ENCODE measurements around the gene MOB3A.

GRCh38 chr19:2145831-2146241 lies 49.7 kb upstream of the MOB3A start:
- TF ChIP-seq CTCF (IDR thresholded peaks at IDR 0.05; ENCODE audit: low read depth, low read length, poor library complexity, severe bottlenecking): no peak
- no peak for TF ChIP-seq EZH2phosphoT487 (IDR thresholded peaks at IDR 0.05; ENCODE audit: borderline replicate concordance, low read length)
